ENCODE data around the gene ATP5F1E. TPM values are rescaled to one million over a fixed set of nuclear protein-coding genes. Genes with fewer than 3 reads are reported as not detected.
A peak's percentile ranks its signal among the peaks of the same experiment; 100 is the strongest.

ATP5F1E gene
- total and polyA plus RNA-seq, 7 donors, result 57.1 to 88.5 (median 72.1) TPM

DNA sequence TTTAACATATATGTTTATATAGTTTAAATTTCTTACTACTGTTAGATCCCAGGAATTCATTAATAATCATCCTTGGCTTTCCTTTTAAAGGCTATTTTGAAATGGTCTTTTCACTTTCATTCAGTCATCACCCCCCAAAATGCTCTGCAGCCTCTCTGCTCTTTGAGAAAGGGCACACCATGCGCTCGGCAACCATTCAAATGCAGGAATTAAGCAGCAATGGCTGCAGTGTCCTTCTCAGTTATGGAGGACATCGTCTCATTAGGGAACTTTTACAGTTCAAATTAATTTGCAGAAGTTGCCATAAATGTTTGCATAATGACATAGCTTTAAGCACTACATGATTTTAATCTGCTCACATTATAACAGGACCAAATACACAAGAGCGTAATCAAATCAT is 6.6 kb downstream of the ATP5F1E start:
- H3K4me3 ChIP-seq, result no peak overlapping the region
- no peak for ATAC-seq
- DNase-seq, result no peak
- H3K9me3 ChIP-seq, result no peaks in the 10 kb centered on the region
- TF ChIP-seq, protein P1, sequence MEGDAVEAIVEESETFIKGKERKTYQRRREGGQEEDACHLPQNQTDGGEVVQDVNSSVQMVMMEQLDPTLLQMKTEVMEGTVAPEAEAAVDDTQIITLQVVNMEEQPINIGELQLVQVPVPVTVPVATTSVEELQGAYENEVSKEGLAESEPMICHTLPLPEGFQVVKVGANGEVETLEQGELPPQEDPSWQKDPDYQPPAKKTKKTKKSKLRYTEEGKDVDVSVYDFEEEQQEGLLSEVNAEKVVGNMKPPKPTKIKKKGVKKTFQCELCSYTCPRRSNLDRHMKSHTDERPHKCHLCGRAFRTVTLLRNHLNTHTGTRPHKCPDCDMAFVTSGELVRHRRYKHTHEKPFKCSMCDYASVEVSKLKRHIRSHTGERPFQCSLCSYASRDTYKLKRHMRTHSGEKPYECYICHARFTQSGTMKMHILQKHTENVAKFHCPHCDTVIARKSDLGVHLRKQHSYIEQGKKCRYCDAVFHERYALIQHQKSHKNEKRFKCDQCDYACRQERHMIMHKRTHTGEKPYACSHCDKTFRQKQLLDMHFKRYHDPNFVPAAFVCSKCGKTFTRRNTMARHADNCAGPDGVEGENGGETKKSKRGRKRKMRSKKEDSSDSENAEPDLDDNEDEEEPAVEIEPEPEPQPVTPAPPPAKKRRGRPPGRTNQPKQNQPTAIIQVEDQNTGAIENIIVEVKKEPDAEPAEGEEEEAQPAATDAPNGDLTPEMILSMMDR (IDR thresholded peaks at IDR 0.05), result no peak
- H3K36me3 ChIP-seq (ENCODE audit: insufficient read depth in 1 of 2, low read depth in 1 of 2), result peaks cover 10 to 83% of the 10 kb centered on the region in 2 donors
- no peaks in the 10 kb centered on the region for H3K27me3 ChIP-seq (ENCODE audit: insufficient read depth in 3 of 3, low read length in 2 of 3)
- WGBS, 3 donors, result 70 to 93% (median 77%) methylated on average over 4 of the region's 4 CpGs
- peaks cover 24% of the 10 kb centered on the region for H3K4me1 ChIP-seq
- intact Hi-C loops (cut with DNase I), result no loop called here
- H3K27ac ChIP-seq, result no peak overlapping the region

DNA sequence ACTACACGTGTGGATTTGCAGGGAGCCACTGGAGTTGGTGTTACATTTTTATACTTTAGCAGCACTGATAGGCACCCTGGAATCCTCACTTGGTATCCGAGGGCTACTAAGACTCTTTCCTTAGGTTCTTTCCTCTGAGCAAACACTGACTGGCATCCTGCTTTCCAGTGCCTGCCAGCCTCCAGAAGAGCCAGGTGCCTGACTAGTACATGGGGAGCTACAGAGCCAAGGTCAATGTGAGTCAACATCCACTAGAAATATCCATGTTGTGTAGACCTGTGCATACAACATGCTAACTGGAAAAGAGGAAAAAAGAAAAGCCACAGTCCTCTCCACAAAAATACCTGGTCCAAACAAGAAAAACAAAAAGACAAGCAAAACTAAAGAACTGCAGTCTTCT is 7.0 kb downstream of the ATP5F1E start:
- TF ChIP-seq, protein P1 (IDR thresholded peaks at IDR 0.05), result no peak
- Histone ChIP-seq H3K27me3 (ENCODE audit: insufficient read depth in 3 of 3, low read length in 2 of 3) (no peaks in the 10 kb centered on the region), H3K4me1 (peaks cover 20% of the 10 kb centered on the region), H3K27ac (no peak overlapping the region), H3K4me3 (no peak overlapping the region), H3K36me3 (ENCODE audit: insufficient read depth in 1 of 2, low read depth in 1 of 2) (peaks cover 10 to 79% of the 10 kb centered on the region in 2 donors), H3K9me3 (no peaks in the 10 kb centered on the region)
- WGBS, 3 donors, result 25 to 35% (median 28%) methylated on average over 2 of the region's 2 CpGs
- ATAC-seq (peak in 3 of 4 donors; percentile 69 to 80 (median 73)), DNase-seq (no peak)
- intact Hi-C loops (cut with DNase I), result no loop called here

DNA sequence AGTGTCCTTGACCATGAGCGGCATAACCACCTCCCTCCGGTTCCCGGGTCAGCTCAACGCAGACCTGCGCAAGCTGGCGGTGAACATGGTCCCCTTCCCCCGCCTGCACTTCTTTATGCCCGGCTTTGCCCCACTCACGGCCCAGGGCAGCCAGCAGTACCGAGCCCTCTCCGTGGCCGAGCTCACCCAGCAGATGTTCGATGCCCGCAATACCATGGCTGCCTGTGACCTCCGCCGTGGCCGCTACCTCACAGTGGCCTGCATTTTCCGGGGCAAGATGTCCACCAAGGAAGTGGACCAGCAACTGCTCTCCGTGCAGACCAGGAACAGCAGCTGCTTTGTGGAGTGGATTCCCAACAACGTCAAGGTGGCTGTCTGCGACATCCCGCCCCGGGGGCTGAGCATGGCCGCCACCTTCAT is 8.0 kb downstream of the ATP5F1E start:
- intact Hi-C loops (cut with DNase I), result no loop called here
- H3K27ac ChIP-seq, result no peak overlapping the region
- no peaks in the 10 kb centered on the region for H3K27me3 ChIP-seq (ENCODE audit: insufficient read depth in 3 of 3, low read length in 2 of 3)
- H3K36me3 ChIP-seq (ENCODE audit: insufficient read depth in 1 of 2, low read depth in 1 of 2), result peaks cover 6 to 69% of the 10 kb centered on the region in 2 donors
- TF ChIP-seq, protein P1 (IDR thresholded peaks at IDR 0.05), result no peak
- H3K9me3 ChIP-seq, result no peaks in the 10 kb centered on the region
- ATAC-seq (no peak), DNase-seq (no peak)
- no peak overlapping the region for H3K4me3 ChIP-seq
- WGBS, 3 donors, result 93 to 97% (median 96%) methylated on average over 24 of the region's 24 CpGs
- peaks cover 10% of the 10 kb centered on the region for H3K4me1 ChIP-seq

DNA sequence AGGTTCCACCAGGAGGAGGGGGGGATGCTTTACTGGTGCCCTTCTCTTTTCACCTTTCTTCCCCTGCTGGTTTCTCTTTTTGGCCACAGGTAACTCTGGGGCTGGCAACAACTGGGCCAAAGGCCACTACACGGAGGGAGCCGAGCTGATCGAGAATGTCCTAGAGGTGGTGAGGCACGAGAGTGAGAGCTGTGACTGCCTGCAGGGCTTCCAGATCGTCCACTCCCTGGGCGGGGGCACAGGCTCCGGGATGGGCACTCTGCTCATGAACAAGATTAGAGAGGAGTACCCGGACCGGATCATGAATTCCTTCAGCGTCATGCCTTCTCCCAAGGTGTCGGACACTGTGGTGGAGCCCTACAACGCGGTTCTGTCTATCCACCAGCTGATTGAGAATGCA is 8.5 kb downstream of the ATP5F1E start:
- Histone ChIP-seq H3K4me3 (no peak overlapping the region), H3K36me3 (ENCODE audit: insufficient read depth in 1 of 2, low read depth in 1 of 2) (peaks cover 6 to 64% of the 10 kb centered on the region in 2 donors), H3K27me3 (ENCODE audit: insufficient read depth in 3 of 3, low read length in 2 of 3) (no peaks in the 10 kb centered on the region), H3K4me1 (peaks cover 5% of the 10 kb centered on the region), H3K9me3 (no peaks in the 10 kb centered on the region), H3K27ac (no peak overlapping the region)
- 88 to 92% (median 90%) methylated on average over 13 of the region's 13 CpGs for WGBS, 3 donors
- intact Hi-C loops (cut with DNase I), result no loop called here
- ATAC-seq (no peak), DNase-seq (no peak)
- TF ChIP-seq, protein P1 (IDR thresholded peaks at IDR 0.05), result no peak

DNA sequence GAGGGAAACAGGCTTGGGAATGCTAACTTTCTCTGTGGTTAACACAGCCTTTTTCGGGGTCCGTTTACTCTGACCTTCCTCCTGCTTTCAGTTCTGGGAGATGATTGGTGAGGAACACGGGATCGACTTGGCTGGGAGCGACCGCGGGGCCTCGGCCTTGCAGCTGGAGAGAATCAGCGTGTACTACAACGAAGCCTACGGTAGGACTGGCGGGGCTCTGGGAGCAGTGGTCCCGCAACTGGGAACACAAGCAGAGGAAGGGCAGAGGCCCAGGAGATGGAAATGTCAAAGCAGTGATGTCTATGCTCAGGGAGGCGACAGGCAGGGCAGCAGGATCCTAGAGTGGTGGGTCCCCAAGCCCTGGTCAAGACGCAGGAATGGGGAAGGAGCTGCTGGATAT is 9.4 kb downstream of the ATP5F1E start:
- Histone ChIP-seq H3K9me3 (no peaks in the 10 kb centered on the region), H3K36me3 (ENCODE audit: insufficient read depth in 1 of 2, low read depth in 1 of 2) (peaks cover 6 to 57% of the 10 kb centered on the region in 2 donors), H3K4me1 (no peaks in the 10 kb centered on the region), H3K27me3 (ENCODE audit: insufficient read depth in 3 of 3, low read length in 2 of 3) (no peaks in the 10 kb centered on the region), H3K4me3 (no peak overlapping the region), H3K27ac (no peak overlapping the region)
- TF ChIP-seq, protein P1 (IDR thresholded peaks at IDR 0.05), result no peak
- WGBS, 3 donors, result 82 to 88% (median 84%) methylated on average over 15 of the region's 15 CpGs
- no peak for DNase-seq
- intact Hi-C loops (cut with DNase I), result no loop called here
- no peak for ATAC-seq

All from psoas muscle (tissue), 8 donors.